NCI-H446 treated with DMSO at 0.1 percent for 48 hours (cell line): ENCODE measurements around the gene ARMC9.
"Not testable (repeated sequence)": the region's sequence is repeated elsewhere in the genome, so short reads cannot be mapped to it uniquely, and the experiment has no call there.

Source experiments
- DNase-seq: peaks from one replicate; lab custom pipeline; 2025; lab: John Stamatoyannopoulos, UW

Gene ARMC9

GRCh38 chr2:231244382-231245248 lies 46.2 kb downstream of the ARMC9 start:
- no peak for DNase-seq

GRCh38 chr2:231245249-231246094 lies 47.0 kb downstream of the ARMC9 start:
- DNase-seq: no peak

GRCh38 chr2:231246171-231246842 lies 47.9 kb downstream of the ARMC9 start:
- no peak for DNase-seq

- DNase-seq: no peak
These were observed 51.7 kb downstream of the ARMC9 start for GRCh38 chr2:231250146-231250545.

GRCh38 chr2:231250698-231251097 lies 52.3 kb downstream of the ARMC9 start:
- no peak for DNase-seq

GRCh38 chr2:231253292-231253691 lies 54.9 kb downstream of the ARMC9 start:
- DNase-seq: not testable (repeated sequence)

- DNase-seq: no peak
These were observed 58.1 kb downstream of the ARMC9 start for GRCh38 chr2:231256494-231256893.

GRCh38 chr2:231257763-231258162 lies 59.3 kb downstream of the ARMC9 start:
- DNase-seq: no peak

GRCh38 chr2:231258701-231259100 lies 60.3 kb downstream of the ARMC9 start:
- DNase-seq: no peak

GRCh38 chr2:231259104-231259503 lies 60.7 kb downstream of the ARMC9 start:
- DNase-seq: no peak

GRCh38 chr2:231260442-231261208 lies 62.2 kb downstream of the ARMC9 start:
- DNase-seq: no peak

GRCh38 chr2:231263118-231263831 lies 64.8 kb downstream of the ARMC9 start:
- DNase-seq: no peak

- no peak for DNase-seq
These were observed 72.0 kb downstream of the ARMC9 start for GRCh38 chr2:231270221-231271114.

- no peak for DNase-seq
These were observed 74.6 kb downstream of the ARMC9 start for GRCh38 chr2:231272991-231273390.

- DNase-seq: no peak
These were observed 78.6 kb downstream of the ARMC9 start for GRCh38 chr2:231276987-231277386.

GRCh38 chr2:231277962-231278361 lies 79.5 kb downstream of the ARMC9 start:
- no peak for DNase-seq

- DNase-seq: no peak
These were observed 80.4 kb downstream of the ARMC9 start for GRCh38 chr2:231278868-231279267.

GRCh38 chr2:231280846-231281245 lies 82.4 kb downstream of the ARMC9 start:
- DNase-seq: no peak

- DNase-seq: no peak
These were observed 85.9 kb downstream of the ARMC9 start for GRCh38 chr2:231284296-231284695.

- DNase-seq: no peak
These were observed 88.5 kb downstream of the ARMC9 start for GRCh38 chr2:231286964-231287363.
